Thyroid gland (tissue), 4 donors: Measurements from ENCODE around the gene AADACL2.

Experiments
- CTCF ChIP-seq, 6 experiments: fragments of 200-600 bp in 3 of 6; fragments of 450-650 bp in 3 of 6; sonication (generic) in 3 of 6; IDR thresholded peaks; one replicate each; pipeline ENCODE4 v1.5.1; 2016 to 2019; ENCODE audit warnings: antibody characterized with exemption in 6 of 6, mild to moderate bottlenecking in 2 of 6, inconsistent platforms in 1 of 6, moderate library complexity in 1 of 6
- POLR2A ChIP-seq, 2 donors: fragments of 450-650 bp; IDR thresholded peaks; one replicate each; pipeline ENCODE4 v1.6.1; 2017; ENCODE audit warnings: antibody characterized with exemption in 2 of 2, mild to moderate bottlenecking in 2 of 2, moderate library complexity in 1 of 2

- no peak for TF ChIP-seq CTCF (IDR thresholded peaks at IDR 0.05)
- no peak for TF ChIP-seq POLR2A (IDR thresholded peaks at IDR 0.05)
Measured at GRCh38 chr3:151769175-151769574, 35.4 kb downstream of the AADACL2 start.
